SK-N-SH treated with all-trans-retinoic acid at 6 μM for 48 hours (cell line): ENCODE measurements around the gene ADD1.

Experiments
- ATAC-seq: fragments of 200-7000 bp; cut with Tn5 transposase; 3 replicates; pipeline ENCODE4 v1.9.1; 2020; ENCODE audit warnings: mild to moderate bottlenecking, moderate library complexity
- ARNTL ChIP-seq: fragments of 450-650 bp; formaldehyde crosslinking; IDR thresholded peaks from 2 replicates; pipeline ENCODE4 v1.5.0; 2020; ENCODE audit warnings: low read depth, mild to moderate bottlenecking, moderate library complexity, borderline replicate concordance
- BACH2 ChIP-seq: fragments of 250-450 bp; sonication (Bioruptor Pico); IDR thresholded peaks from 2 replicates; pipeline ENCODE4 v1.9.0; 2021; ENCODE audit warnings: mild to moderate bottlenecking, borderline replicate concordance
- CSDC2 ChIP-seq: fragments of 250-450 bp; sonication (Bioruptor Pico); IDR thresholded peaks from 2 replicates; pipeline ENCODE4 v1.5.0; 2020; ENCODE audit warnings: mild to moderate bottlenecking, moderate library complexity
- ESRRG ChIP-seq: fragments of 250-450 bp; sonication (Bioruptor Pico); IDR thresholded peaks from 2 replicates; pipeline ENCODE4 v1.6.1; 2021; ENCODE audit warnings: mild to moderate bottlenecking
- GLIS3 ChIP-seq: fragments of 250-450 bp; sonication (Bioruptor Pico); IDR thresholded peaks from 2 replicates; pipeline ENCODE4 v1.5.0; 2020; ENCODE audit warnings: mild to moderate bottlenecking, moderate library complexity
- ISL1 ChIP-seq: fragments of 250-450 bp; sonication (Bioruptor Pico); IDR thresholded peaks from 2 replicates; pipeline ENCODE4 v2.1.2; 2022; ENCODE audit warnings: mild to moderate bottlenecking, moderate library complexity
- OSR1 ChIP-seq: fragments of 250-450 bp; sonication (Bioruptor Pico); IDR thresholded peaks from 2 replicates; pipeline ENCODE4 v1.8.0; 2022; ENCODE audit warnings: moderate library complexity, mild to moderate bottlenecking, inconsistent platforms
- PATZ1 ChIP-seq: fragments of 250-450 bp; sonication (Bioruptor Pico); IDR thresholded peaks from 2 replicates; pipeline ENCODE4 v1.8.0; 2020; ENCODE audit warnings: mild to moderate bottlenecking, moderate library complexity, borderline replicate concordance
- PPARA ChIP-seq: fragments of 250-450 bp; sonication (Bioruptor Pico); IDR thresholded peaks from 2 replicates; pipeline ENCODE4 v1.5.0; 2020; ENCODE audit warnings: mild to moderate bottlenecking, borderline replicate concordance
- RARB ChIP-seq: fragments of 250-450 bp; sonication (Bioruptor Pico); IDR thresholded peaks from 2 replicates; pipeline ENCODE4 v1.8.0; 2021; ENCODE audit warnings: mild to moderate bottlenecking, moderate library complexity
- SNAI2 ChIP-seq: fragments of 250-450 bp; sonication (Bioruptor Pico); IDR thresholded peaks from 2 replicates; pipeline ENCODE4 v1.5.0; 2020; ENCODE audit warnings: mild to moderate bottlenecking, moderate library complexity
- TCF4 ChIP-seq: fragments of 250-450 bp; sonication (Bioruptor Pico); IDR thresholded peaks from 2 replicates; pipeline ENCODE4 v1.8.0; 2021; ENCODE audit warnings: mild to moderate bottlenecking, moderate library complexity, borderline replicate concordance
- TOX ChIP-seq: fragments of 250-450 bp; sonication (Bioruptor Pico); IDR thresholded peaks from 2 replicates; pipeline ENCODE4 v1.8.0; 2021; ENCODE audit warnings: mild to moderate bottlenecking, moderate library complexity, borderline replicate concordance
- ZC3H10 ChIP-seq: fragments of 250-450 bp; sonication (Bioruptor Pico); IDR thresholded peaks from 2 replicates; pipeline ENCODE4 v1.5.1; 2021; ENCODE audit warnings: mild to moderate bottlenecking, moderate library complexity
- ZFP3 ChIP-seq: fragments of 250-450 bp; sonication (Bioruptor Pico); IDR thresholded peaks from 2 replicates; pipeline ENCODE4 v1.5.0; 2020; ENCODE audit warnings: mild to moderate bottlenecking, moderate library complexity
- ZFP30 ChIP-seq: fragments of 450-650 bp; formaldehyde crosslinking; IDR thresholded peaks from 2 replicates; pipeline ENCODE4 v1.5.0; 2022; ENCODE audit warnings: mild to moderate bottlenecking, moderate library complexity
- ZNF565 ChIP-seq: fragments of 450-650 bp; formaldehyde crosslinking; conservative IDR thresholded peaks from 2 replicates; pipeline ENCODE4 v1.5.0; 2020; ENCODE audit warnings: low read depth, mild to moderate bottlenecking, moderate library complexity
- ZNF70 ChIP-seq: fragments of 450-650 bp; formaldehyde crosslinking; IDR thresholded peaks from 2 replicates; pipeline ENCODE4 v1.5.0; 2020; ENCODE audit warnings: mild to moderate bottlenecking, moderate library complexity
- ZNF8 ChIP-seq: fragments of 450-650 bp; formaldehyde crosslinking; IDR thresholded peaks from 2 replicates; pipeline ENCODE4 v1.5.0; 2020; ENCODE audit warnings: mild to moderate bottlenecking, moderate library complexity
- TF ChIP-seq, protein P1 (sequence below): fragments of 250-450 bp; sonication (Bioruptor Pico); IDR thresholded peaks from 2 replicates; pipeline ENCODE4 v1.5.1; 2021; ENCODE audit warnings: mild to moderate bottlenecking, moderate library complexity
- TF ChIP-seq, protein P2 (sequence below): fragments of 250-450 bp; sonication (Bioruptor Pico); IDR thresholded peaks from 2 replicates; pipeline ENCODE4 v1.5.1; 2020; ENCODE audit warnings: low read depth, mild to moderate bottlenecking, moderate library complexity

Gene ADD1

GRCh38 chr4:2923141-2923551 is 79.5 kb downstream of the ADD1 start:
- TF ChIP-seq ZNF70 (no peak), SNAI2 (no peak), RARB (CRISPR knock-in tag) (no peak), ZFP30 (CRISPR knock-in tag) (no peak), OSR1 (CRISPR knock-in tag) (no peak), TCF4 (CRISPR knock-in tag) (no peak), ZC3H10 (CRISPR knock-in tag) (no peak), GLIS3 (no peak), ZNF565 (no peak), ZNF8 (CRISPR knock-in tag) (no peak), ESRRG (CRISPR knock-in tag) (no peak), ISL1 (CRISPR knock-in tag) (no peak), PPARA (CRISPR knock-in tag) (no peak), PATZ1 (CRISPR knock-in tag) (no peak), TOX (CRISPR knock-in tag) (no peak), ARNTL (CRISPR knock-in tag) (no peak), ZFP3 (CRISPR knock-in tag) (no peak)
- TF ChIP-seq, protein P1, sequence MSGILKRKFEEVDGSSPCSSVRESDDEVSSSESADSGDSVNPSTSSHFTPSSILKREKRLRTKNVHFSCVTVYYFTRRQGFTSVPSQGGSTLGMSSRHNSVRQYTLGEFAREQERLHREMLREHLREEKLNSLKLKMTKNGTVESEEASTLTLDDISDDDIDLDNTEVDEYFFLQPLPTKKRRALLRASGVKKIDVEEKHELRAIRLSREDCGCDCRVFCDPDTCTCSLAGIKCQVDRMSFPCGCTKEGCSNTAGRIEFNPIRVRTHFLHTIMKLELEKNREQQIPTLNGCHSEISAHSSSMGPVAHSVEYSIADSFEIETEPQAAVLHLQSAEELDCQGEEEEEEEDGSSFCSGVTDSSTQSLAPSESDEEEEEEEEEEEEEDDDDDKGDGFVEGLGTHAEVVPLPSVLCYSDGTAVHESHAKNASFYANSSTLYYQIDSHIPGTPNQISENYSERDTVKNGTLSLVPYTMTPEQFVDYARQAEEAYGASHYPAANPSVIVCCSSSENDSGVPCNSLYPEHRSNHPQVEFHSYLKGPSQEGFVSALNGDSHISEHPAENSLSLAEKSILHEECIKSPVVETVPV (CRISPR knock-in tag): no peak
- TF ChIP-seq, protein P2, sequence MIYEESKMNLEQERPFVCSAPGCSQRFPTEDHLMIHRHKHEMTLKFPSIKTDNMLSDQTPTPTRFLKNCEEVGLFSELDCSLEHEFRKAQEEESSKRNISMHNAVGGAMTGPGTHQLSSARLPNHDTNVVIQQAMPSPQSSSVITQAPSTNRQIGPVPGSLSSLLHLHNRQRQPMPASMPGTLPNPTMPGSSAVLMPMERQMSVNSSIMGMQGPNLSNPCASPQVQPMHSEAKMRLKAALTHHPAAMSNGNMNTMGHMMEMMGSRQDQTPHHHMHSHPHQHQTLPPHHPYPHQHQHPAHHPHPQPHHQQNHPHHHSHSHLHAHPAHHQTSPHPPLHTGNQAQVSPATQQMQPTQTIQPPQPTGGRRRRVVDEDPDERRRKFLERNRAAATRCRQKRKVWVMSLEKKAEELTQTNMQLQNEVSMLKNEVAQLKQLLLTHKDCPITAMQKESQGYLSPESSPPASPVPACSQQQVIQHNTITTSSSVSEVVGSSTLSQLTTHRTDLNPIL (CRISPR knock-in tag): no peak
- no peak for ATAC-seq

DNA sequence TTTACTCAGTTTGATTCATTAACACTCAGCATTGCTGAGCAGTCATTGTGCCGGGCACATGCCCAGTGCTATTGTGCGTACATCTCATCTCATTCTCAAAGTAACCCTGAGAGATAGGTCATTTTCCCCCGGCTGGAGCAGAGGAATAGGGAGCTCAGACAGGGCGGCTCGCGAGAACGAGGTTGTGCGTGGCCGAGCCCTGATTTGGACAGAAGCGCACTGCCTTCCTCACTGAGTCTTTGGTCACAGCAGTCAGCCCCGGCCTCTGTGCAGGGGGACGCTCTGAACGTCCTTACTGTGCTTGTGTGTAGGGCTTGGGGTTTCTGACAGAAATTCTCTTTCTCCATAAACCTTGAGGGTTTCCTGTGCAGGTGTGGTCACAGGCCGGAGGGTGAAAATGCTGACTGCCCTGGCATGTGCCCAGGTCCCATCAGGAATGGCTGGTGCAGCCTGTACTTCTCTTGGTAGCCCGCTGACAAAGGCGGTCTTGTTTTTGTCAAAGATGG is 80.1 kb downstream of the ADD1 start:
- no peak for ATAC-seq
- TF ChIP-seq, protein P1 (CRISPR knock-in tag): no peak
- no peak for TF ChIP-seq ZFP30 (CRISPR knock-in tag)
- no peak for TF ChIP-seq SNAI2
- TF ChIP-seq ZNF8 (CRISPR knock-in tag): no peak
- TF ChIP-seq, protein P2 (CRISPR knock-in tag): no peak
- no peak for TF ChIP-seq CSDC2 (CRISPR knock-in tag)
- TF ChIP-seq ZNF565: no peak
- TF ChIP-seq TOX (CRISPR knock-in tag): no peak
- no peak for TF ChIP-seq GLIS3
- TF ChIP-seq BACH2 (CRISPR knock-in tag): no peak
- TF ChIP-seq ZC3H10 (CRISPR knock-in tag): no peak
- TF ChIP-seq OSR1 (CRISPR knock-in tag): no peak

- TF ChIP-seq CSDC2 (CRISPR knock-in tag) (no peak), SNAI2 (no peak), ZFP3 (CRISPR knock-in tag) (no peak), BACH2 (CRISPR knock-in tag) (no peak), ZNF565 (no peak), ISL1 (CRISPR knock-in tag) (no peak), RARB (CRISPR knock-in tag) (no peak), ZC3H10 (CRISPR knock-in tag) (no peak), OSR1 (CRISPR knock-in tag) (no peak)
Observed at GRCh38 chr4:2924286-2924685, 80.6 kb downstream of the ADD1 start.

More at GRCh38 chr4:2924286-2924685, 80.6 kb downstream of the ADD1 start:
- no peak for ATAC-seq
